Heart right ventricle (tissue), 16 donors: Measurements from ENCODE around the gene TMEM63A. TPM values are rescaled to one million over a fixed set of nuclear protein-coding genes. Genes with fewer than 3 reads are reported as not detected.
A peak's percentile ranks its signal among the peaks of the same experiment; 100 is the strongest.

Experiments
- ATAC-seq, 8 donors: fragments of 200-7000 bp; cut with Tn5 transposase; one replicate each; pipeline ENCODE4 v1.9.1; 2020; ENCODE audit warnings: mild to moderate bottlenecking in 8 of 8, moderate library complexity in 8 of 8, moderate number of reproducible peaks in 1 of 8
- DNase-seq, 2 donors: peaks; one replicate each; pipeline ENCODE4 v3.0.0-alpha.2; 2020
- H3K27ac ChIP-seq, 10 donors: fragments of 200-600 bp; sonication (generic) in 2 of 10; one replicate each; pipeline versions ENCODE4 v1.5.0 to v1.8.0; 2020 to 2022; ENCODE audit warnings: mild to moderate bottlenecking in 3 of 10
- H3K27me3 ChIP-seq, 7 donors: fragments of 200-600 bp; one replicate each; pipeline ENCODE4 v1.8.0; 2021 to 2022; ENCODE audit warnings: mild to moderate bottlenecking in 2 of 7
- H3K36me3 ChIP-seq, 9 donors: fragments of 200-600 bp; sonication (generic) in 1 of 9; one replicate each; pipeline versions ENCODE4 v1.5.0 to v1.8.0; 2020 to 2022; ENCODE audit warnings: mild to moderate bottlenecking in 2 of 9
- H3K4me1 ChIP-seq, 9 donors: fragments of 200-600 bp; sonication (generic) in 1 of 9; one replicate each; pipeline versions ENCODE4 v1.5.0 to v1.8.0; 2020 to 2022; ENCODE audit warnings: mild to moderate bottlenecking in 4 of 9
- H3K4me3 ChIP-seq, 10 donors: fragments of 200-600 bp; sonication (generic) in 2 of 10; one replicate each; pipeline versions ENCODE4 v1.5.0 to v1.8.0; 2020 to 2022; ENCODE audit warnings: mild to moderate bottlenecking in 7 of 10, moderate library complexity in 2 of 10
- H3K9me3 ChIP-seq, 11 donors: fragments of 200-600 bp in 10 of 11; sonication (generic) in 2 of 11; one replicate each; pipeline versions ENCODE4 v1.5.0 to v1.8.0; 2013 to 2022; ENCODE audit warnings: mild to moderate bottlenecking in 2 of 11, control low read depth in 1 of 11, moderate library complexity in 1 of 11
- WGBS, 2 donors: extraction: QIAGEN DNeasy Blood & Tissue Kit; methylation state at CpG; one replicate each; pipeline ENCODE4 v1.1.7; 2013; ENCODE audit warnings: inconsistent platforms in 1 of 2; 5-methylcytosine and 5-hydroxymethylcytosine counted together
- intact Hi-C, 10 donors: fragments of 100-400 bp; cut with DNase I; formaldehyde crosslinking; loops; one replicate each; pipeline versions ENCODE4 v1.11.1 to v1.14.2; 2022
- polyA plus RNA-seq, 2 donors: library from polyadenylated mRNA; stranded (reverse); fragments of 200-250 nt; gene quantifications; one replicate each; pipeline ENCODE4 v1.2.3, GENCODE V29; 2013
- total RNA-seq, 10 donors: library from RNA; stranded (reverse); fragmentation: NEBNext Ultra II Directional in 3 of 10; extraction: Animal tissue kit (Norgen Biotek cat#: 25700) in 3 of 10; gene quantifications; one replicate each; pipeline versions ENCODE4 v1.2.1 to v1.2.4, GENCODE V29; 2021 to 2023
- TF ChIP-seq, protein P1 (sequence below), 9 donors: fragments of 200-600 bp; sonication (generic) in 2 of 9; IDR thresholded peaks; one replicate each; pipeline versions ENCODE4 v1.5.0 to v1.8.0; 2021 to 2022; ENCODE audit warnings: antibody characterized with exemption in 9 of 9, mild to moderate bottlenecking in 5 of 9, moderate library complexity in 1 of 9
- donor health status: Arrhythmogenic right ventricular cardiomyopathy.
- donor health status: ischemic (EF 13 %, LVEDD 7.1; RV severe dilation, severe dysfunction).
- donor health status: healthy with polysubstance abuse.
- donor health status: DM: no; HTN: yes; CAD: no.
- donor health status: DM: no; HTN: no; CAD: no.
- donor health status: ischemic (EF 25% LVEDD 6.9; RV normal size, moderate dysfunction).
- donor health status: ischemic (EF 25% LVEDD 5.7; RV mildly dilated, moderate dysfunction).
- donor health status: healthy.
- donor health status: DM: yes; HTN: yes; CAD: no.
- donor health status: Ischemic cardiomyopathy.
- donor health status: ischemic (EF 35%, LVEDD 5.7; RV mildly dilated, moderate dysfunction).
- donor health status: nonischemic (EF 11% LVEDD 7.7; RV severe dilation, severe dysfunction).
- donor health status: DM: yes; HTN: yes; CAD: no.
- donor health status: PGD.
- donor health status: ischemic (EF 29% LVEDD 5.4; RV normal size, mild dysfunction).
- donor health status: nonischemic (EF 23%, LVEDD 6.1; RV moderate dilation, normal function).

The TMEM63A gene
- total and polyA plus RNA-seq, 12 donors, result 10.4 to 69.1 (median 24.7) TPM

DNA sequence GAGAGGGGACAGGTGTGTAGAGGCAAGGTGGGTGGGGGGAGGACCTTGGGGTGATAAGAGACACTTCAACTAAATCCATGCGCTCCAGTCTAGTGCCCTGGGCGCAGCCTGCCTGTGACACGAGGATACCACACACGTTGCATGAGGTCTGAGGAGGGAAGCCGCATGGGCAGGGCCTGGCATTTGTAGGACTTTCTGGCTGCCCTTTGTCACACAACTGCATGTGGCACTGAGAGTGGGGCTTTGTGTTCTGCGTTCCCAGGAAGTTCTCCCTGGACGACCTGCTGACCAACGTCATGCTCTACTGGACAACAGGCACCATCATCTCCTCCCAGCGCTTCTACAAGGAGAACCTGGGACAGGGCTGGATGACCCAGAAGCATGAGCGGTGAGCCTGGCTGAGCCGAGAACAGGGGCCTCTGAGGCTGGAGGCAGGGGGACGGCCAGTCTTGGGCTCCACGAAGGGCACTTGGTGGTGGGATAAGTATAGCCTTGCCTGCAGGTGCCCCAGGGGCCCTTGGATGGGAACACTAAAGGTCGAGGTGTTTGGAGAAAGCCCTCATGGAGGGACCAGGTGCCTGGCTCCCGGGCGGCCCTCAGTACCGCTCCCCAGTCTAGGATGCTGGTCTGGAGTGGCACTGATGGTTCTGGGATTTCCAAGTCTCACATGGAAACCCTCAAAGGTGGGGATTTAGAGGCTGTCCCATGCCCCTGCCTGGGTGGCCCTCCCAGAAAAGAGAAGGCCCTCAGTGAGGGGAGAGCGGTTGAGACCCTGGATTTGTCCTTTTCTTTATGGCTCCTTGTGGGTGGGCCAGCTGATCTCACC, 37.7 kb downstream of the TMEM63A start:
- Histone ChIP-seq H3K9me3 (no peaks in the 10 kb centered on the region), H3K36me3 (peaks cover 0 to 99% (median 24%) of the 10 kb centered on the region in 9 donors), H3K27me3 (no peaks in the 10 kb centered on the region), H3K4me3 (no peak overlapping the region), H3K27ac (peak overlapping the region in 1 of 10 donors; percentile 7), H3K4me1 (peaks cover 0 to 30% (median 12%) of the 10 kb centered on the region in 9 donors)
- intact Hi-C loops, result loop anchor here (1.0 to 10.0 kb wide), 7 partner anchors 32 to 372 kb away; partner anchors contain the start of genes SRP9 (in 8 of the 10) and EPHX1 (in 4 of the 10)
- ATAC-seq (peak in 1 of 8 donors; percentile 4), DNase-seq (no peak)
- TF ChIP-seq, protein P1, sequence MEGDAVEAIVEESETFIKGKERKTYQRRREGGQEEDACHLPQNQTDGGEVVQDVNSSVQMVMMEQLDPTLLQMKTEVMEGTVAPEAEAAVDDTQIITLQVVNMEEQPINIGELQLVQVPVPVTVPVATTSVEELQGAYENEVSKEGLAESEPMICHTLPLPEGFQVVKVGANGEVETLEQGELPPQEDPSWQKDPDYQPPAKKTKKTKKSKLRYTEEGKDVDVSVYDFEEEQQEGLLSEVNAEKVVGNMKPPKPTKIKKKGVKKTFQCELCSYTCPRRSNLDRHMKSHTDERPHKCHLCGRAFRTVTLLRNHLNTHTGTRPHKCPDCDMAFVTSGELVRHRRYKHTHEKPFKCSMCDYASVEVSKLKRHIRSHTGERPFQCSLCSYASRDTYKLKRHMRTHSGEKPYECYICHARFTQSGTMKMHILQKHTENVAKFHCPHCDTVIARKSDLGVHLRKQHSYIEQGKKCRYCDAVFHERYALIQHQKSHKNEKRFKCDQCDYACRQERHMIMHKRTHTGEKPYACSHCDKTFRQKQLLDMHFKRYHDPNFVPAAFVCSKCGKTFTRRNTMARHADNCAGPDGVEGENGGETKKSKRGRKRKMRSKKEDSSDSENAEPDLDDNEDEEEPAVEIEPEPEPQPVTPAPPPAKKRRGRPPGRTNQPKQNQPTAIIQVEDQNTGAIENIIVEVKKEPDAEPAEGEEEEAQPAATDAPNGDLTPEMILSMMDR (IDR thresholded peaks at IDR 0.05), result no peak
- WGBS, 2 donors, result 85 to 90% methylated on average over 18 of the region's 18 CpGs

DNA sequence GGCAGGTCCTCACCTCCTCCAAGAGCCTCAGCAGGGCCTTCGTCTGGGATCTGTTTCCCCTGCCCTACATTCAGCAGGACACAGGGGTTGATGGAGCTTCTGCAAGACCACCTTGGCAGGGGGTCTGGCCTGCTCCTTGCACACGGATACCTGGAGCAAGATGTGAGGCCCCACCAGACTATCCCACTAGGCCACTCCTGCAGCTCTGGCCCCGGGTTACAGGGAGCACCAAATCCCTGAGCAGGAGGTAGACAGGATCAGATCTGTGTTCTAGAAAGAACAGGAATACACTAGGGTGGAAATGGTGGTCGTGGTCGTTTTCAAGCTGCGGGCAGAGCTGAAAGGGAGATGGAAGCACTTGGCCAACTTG, 38.8 kb downstream of the TMEM63A start:
- ATAC-seq, result no peak

DNA sequence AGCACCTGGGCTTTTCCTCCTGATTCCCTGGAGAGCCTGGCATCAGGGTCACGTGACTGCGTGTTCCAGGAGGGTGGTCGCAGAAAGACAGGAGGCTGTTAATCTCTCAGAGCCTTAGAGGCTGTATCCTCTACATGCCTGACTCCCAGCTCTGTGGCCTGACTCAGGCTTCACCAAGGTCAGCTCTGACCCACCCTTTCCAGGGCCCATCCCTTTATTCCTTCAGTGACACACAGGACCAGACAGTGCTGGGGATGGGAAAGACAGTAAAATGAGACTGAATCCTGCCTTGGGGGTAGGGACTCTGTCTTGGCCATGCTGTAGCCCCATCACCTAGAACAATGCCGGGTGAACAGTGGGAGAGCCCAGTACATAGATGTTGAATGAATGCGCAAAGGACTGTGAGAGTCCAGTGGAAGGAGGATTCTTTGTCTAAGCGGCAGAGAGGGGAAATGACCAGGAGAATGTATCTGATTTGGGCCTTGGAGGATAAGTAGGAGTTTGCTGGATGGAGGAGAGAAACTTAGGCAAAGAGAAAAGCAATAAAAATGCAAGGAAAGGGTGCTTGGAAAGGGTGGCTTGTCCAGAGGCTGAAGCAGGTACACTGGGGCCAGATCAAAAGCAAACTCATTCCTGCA, 39.3 kb downstream of the TMEM63A start:
- no peaks in the 10 kb centered on the region for H3K9me3 ChIP-seq
- H3K36me3 ChIP-seq, result peaks cover 0 to 98% (median 26%) of the 10 kb centered on the region in 9 donors
- ATAC-seq (no peak), DNase-seq (no peak)
- H3K27ac ChIP-seq, result peak overlapping the region in 1 of 10 donors; percentile 6
- 90 to 94% methylated on average over 6 of the region's 6 CpGs for WGBS, 2 donors
- TF ChIP-seq, protein P1 (IDR thresholded peaks at IDR 0.05), result no peak
- peaks cover 0 to 18% (median 6%) of the 10 kb centered on the region in 9 donors for H3K4me1 ChIP-seq
- intact Hi-C loops, result loop anchor here in 4 of 10 donors (2.0 to 10.0 kb wide), 4 partner anchors 32 to 368 kb away; partner anchors contain the start of genes EPHX1 (in 1 of the 4) and SRP9 (in 1 of the 4)
- no peaks in the 10 kb centered on the region for H3K27me3 ChIP-seq
- no peak overlapping the region for H3K4me3 ChIP-seq

More for the DNA sequence above, 38.8 kb downstream of the TMEM63A start:
- H3K9me3 ChIP-seq, result no peaks in the 10 kb centered on the region
- TF ChIP-seq, protein P1 (IDR thresholded peaks at IDR 0.05), result no peak
- H3K4me1 ChIP-seq, result peaks cover 0 to 22% (median 7%) of the 10 kb centered on the region in 9 donors
- H3K36me3 ChIP-seq, result peaks cover 0 to 98% (median 26%) of the 10 kb centered on the region in 9 donors
- no peak overlapping the region for H3K4me3 ChIP-seq
- intact Hi-C loops, result loop anchor here in 4 of 10 donors (2.0 to 10.0 kb wide), 4 partner anchors 33 to 369 kb away; partner anchors contain the start of genes EPHX1 (in 1 of the 4) and SRP9 (in 1 of the 4)
- 82 to 86% methylated on average over 6 of the region's 6 CpGs for WGBS, 2 donors
- no peak overlapping the region for H3K27ac ChIP-seq
- H3K27me3 ChIP-seq, result no peaks in the 10 kb centered on the region
- no peak for DNase-seq

DNA sequence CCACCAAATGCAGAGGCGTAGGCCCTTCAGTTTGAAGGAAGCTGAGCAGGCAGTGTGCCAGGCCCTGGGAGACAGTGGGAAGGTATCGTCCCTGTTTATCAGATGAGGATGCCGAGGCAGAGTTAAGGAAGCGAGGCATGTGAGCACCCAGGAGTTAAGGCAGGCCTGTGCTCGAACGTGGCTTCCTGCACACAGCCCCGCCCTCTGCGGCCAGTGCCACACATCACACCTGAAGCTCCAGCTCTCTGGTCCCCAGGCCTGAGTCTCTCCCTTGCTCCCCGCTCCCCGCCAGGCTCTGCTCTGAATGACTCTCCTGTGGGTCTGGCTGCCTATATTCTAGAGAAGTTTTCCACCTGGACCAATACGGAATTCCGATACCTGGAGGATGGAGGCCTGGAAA, 40.1 kb downstream of the TMEM63A start:
- ATAC-seq, result no peak
- H3K9me3 ChIP-seq, result no peaks in the 10 kb centered on the region
- H3K27ac ChIP-seq, result peak overlapping the region in 2 of 10 donors; percentile 6 to 16
- intact Hi-C loops, result loop anchor here in 4 of 10 donors (2.0 to 10.0 kb wide), 4 partner anchors 31 to 367 kb away; partner anchors contain the start of genes EPHX1 (in 1 of the 4) and SRP9 (in 1 of the 4)
- peaks cover 0 to 18% (median 6%) of the 10 kb centered on the region in 9 donors for H3K4me1 ChIP-seq
- WGBS, 2 donors, result 80 to 83% methylated on average over 12 of the region's 12 CpGs
- TF ChIP-seq, protein P1 (IDR thresholded peaks at IDR 0.05), result no peak
- no peaks in the 10 kb centered on the region for H3K27me3 ChIP-seq
- peaks cover 0 to 98% (median 22%) of the 10 kb centered on the region in 9 donors for H3K36me3 ChIP-seq
- no peak for DNase-seq
- no peak overlapping the region for H3K4me3 ChIP-seq
